GM18909 (cell line): ENCODE measurements around the gene TNFRSF1A.

Experiments
- ATAC-seq: cut with Tn5 transposase; IDR thresholded peaks from one replicate; pipeline ENCODE4 v1.9.1; 2021; ENCODE audit warnings: mild to moderate bottlenecking; ENCODE audit not compliant: unreplicated experiment, poor library complexity

TNFRSF1A gene

GRCh38 chr12:6375269-6376078 lies 33.6 kb upstream of the TNFRSF1A start, which contains the start of gene SCNN1A:
SCNN1A (minus strand) TSS chr12:6375563; CDS start chr12:6374783, 780 bp downstream.
- no peak for ATAC-seq

DNA sequence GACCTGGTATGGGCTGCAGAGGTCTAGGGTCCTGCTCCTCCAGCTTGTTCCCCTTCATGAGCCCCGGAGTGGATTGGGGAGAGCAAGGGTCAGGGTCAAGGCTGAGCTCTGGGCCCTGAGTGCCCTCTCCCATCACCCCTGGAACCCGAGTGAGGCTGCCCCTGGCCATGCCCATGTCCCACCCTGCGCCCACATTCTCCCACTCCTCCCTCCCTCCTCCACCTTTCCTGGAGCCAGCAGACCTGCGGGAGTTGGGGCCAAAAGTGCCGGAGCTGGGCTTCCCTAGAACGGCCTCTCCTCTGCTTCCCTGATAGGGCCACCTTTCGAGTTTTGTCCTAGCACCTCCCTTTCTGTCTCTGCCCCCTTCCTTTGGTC lies 32.9 kb upstream of the TNFRSF1A start:
- ATAC-seq = no peak

DNA sequence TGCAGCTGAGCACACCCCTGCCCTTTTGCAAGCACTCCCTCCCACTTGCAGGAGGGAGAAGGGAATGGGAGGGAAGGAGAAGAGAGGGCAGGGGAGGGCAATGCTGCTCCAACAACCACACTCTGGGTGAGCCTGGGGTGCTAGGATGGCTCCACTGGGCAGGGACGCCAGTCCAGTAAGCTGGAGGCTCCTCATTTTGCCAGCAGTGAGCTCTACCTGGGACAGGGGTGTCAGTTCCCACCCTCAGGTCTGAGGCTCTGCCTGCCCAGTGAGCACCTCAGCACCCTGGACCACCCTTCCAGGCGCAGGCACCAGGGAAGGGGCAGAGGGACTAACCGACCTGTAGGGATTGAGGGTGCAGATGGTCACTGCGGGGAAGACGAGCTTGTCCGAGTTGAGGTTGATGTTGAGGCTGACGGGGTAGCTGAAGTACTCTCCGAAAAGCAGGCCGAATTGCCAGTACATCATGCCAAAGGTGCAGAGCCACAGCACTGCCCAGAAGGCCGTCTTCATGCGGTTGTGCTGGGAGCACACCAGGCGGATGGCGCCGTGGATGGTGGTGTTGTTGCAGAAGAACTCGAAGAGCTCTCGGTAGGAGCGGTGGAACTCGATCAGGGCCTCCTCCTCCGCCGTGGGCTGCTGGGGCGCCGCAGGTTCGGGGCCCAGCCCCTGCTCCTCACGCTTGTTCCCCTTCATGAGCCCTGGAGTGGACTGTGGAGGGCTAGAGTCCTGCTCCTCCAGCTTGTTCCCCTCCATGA lies 32.3 kb upstream of the TNFRSF1A start:
- ATAC-seq = no peak

- ATAC-seq = no peak
Measured at GRCh38 chr12:6373022-6373787, 31.3 kb upstream of the TNFRSF1A start.

DNA sequence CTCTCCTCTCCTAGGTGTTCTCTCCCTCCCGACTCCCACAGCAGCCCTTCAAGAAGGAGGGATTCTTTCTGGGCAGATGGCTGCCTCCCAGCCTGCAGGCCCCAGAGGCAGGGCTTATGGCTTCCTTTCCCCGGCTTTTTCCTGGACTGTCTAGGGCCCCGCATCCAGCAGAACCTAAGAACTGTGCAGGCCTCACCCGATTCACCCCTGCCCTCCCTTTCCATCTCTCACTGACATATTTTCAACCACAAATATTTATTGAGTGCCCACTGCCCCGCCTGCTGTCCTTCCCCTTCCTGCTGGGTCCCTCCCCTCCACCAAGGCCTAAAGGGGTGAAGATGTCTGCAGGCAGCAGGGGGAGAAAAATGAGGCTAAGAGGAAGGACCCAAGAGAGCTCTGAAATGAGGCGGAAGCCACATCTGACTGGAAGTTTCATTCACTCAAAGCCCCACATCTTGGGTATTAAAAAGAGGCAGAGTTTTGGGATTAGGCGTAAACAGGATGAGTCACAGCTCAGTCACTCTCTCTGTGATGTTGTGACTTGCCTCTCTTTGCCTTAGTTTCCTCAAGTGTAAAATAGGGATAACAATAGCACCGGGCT lies 30.6 kb upstream of the TNFRSF1A start:
- no peak for ATAC-seq

DNA sequence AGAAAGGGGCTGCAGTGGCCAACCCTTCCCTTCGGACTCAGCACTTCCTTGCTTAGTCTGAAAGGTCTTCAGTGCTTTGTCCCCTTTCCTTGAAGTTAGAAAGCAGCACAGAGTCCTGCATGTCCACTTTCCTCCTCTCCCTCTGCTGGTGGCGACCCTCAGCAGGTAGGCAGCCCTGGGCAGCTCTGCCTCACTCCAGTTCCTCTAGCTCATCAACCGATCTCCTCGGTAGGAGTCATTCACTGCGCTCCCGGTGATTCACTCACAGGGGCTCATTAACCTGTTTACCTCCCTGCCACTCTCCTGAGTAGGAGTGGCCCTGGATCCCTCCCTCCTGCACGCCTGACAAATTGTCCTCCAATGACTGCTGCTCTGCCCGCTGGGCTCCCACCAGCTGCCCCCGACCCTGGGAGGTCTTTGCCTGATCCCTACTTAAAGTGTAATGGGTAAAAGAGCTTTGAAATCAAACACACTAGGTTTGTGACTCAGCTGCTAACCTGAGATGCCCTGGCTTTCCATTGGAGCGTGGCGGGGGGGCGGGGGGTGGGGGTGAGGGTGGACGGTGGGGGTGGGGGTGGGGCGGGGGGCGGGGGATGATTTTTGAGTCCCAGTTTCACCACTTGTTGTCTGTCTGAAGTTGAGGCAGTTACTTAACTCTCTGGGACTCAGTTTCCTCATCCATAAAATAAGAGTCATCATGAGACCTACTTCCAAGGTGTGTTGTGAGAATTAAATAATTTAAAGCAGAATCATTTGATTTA lies 29.3 kb upstream of the TNFRSF1A start:
- no peak for ATAC-seq

GRCh38 chr12:6370576-6370935 lies 28.7 kb upstream of the TNFRSF1A start:
- no peak for ATAC-seq

DNA sequence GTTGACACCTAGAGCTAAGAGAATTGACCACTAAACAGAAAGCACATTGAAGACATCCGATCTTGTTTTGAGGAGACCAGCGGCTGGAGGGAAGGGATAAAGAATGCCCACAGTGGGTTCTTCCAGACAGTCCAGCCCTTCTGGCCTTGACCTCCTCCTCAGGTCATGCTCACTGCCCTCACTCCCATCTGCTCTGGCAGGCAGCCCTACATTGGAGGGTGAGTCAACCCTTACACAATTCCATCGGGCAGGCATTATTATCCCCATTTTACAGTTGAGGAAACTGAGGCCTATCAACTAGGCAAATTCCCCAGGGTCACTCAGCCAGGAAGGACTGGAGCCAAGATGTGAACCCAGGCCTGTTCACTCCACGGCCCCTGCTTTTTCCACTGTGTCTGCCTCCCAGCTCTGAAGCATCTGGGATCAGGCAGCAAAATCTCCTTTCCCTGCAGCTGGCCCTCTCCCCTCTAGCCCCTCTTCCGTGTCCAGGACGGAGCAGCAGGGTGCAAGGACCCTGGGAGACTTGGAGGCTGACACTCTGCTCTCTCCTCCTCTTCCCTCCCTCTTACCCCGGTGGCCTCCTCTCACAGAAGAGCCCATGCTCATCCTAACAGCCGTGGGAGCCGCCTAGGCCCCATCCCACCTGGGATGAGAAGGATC lies 28.2 kb upstream of the TNFRSF1A start:
- no peak for ATAC-seq

DNA sequence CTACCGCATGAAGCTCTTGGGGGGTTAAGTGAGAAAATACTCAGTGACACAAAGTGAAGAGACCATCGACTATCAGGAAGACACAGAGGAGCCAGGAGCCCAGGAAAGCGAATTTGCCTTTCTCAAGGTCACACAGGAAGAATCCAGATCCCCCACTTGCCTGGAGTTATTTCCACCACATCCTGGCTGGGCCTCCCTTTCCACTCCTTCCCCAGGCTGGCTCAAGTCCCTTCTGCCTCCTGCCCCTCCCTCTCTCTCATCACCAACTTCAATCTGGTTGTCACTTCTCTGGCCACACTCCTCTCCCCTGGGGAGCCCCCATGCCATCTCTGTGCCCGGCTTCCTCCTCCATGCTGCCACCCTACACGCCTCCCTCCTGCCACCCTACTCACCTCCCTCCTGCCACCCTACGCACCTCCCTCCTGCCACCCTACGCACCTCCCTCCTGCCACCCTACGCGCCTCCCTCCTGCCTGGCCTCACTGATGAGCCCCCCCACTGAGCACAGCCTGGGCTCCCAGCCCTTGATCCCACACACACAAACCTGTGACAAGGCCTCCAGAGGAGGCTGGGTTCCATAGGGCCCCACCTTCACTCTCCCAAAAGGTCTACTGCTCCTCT lies 27.1 kb upstream of the TNFRSF1A start:
- no peak for ATAC-seq

DNA sequence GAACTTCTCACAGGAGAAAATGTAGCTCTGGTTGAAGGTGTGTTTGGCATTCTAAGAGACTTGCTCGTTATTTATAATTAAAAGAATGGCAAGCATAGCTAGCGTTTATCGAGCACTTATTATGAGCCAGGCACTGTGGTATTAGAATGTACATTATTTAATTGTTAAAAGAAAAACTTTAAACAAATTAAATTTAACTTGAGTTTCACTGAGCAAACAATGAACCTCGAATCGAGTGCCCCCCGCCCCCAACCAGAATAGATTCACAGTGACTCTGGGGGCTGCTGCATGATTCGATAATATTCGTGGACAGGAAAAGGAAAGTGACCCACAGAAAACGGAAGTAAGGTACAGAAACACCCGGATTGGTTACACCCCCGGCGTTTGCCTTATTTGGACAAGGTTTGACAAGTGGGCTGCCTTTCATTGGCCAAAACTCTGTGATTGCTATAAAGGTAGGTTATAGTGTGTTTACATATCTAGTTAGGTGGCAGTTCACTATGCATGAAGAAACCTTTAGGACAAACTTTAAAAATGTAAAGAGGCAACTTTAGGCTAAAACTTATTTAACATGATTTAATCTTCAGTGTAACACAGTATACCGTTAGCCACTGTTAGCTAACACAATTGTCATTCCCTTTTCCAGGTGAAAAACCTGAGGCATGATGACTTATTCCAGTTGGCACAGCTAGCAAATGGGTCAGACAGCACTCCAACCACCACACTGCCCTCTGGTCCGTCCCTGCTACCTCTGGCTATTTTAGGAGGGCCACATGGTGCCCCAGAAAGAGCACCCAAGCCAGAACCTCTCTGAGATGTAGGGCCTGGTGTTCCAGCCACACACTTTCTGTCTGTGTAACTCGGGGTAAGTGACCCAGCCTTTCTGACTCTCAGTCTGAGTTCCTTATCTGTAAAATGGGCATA lies 26.4 kb upstream of the TNFRSF1A start:
- no peak for ATAC-seq

DNA sequence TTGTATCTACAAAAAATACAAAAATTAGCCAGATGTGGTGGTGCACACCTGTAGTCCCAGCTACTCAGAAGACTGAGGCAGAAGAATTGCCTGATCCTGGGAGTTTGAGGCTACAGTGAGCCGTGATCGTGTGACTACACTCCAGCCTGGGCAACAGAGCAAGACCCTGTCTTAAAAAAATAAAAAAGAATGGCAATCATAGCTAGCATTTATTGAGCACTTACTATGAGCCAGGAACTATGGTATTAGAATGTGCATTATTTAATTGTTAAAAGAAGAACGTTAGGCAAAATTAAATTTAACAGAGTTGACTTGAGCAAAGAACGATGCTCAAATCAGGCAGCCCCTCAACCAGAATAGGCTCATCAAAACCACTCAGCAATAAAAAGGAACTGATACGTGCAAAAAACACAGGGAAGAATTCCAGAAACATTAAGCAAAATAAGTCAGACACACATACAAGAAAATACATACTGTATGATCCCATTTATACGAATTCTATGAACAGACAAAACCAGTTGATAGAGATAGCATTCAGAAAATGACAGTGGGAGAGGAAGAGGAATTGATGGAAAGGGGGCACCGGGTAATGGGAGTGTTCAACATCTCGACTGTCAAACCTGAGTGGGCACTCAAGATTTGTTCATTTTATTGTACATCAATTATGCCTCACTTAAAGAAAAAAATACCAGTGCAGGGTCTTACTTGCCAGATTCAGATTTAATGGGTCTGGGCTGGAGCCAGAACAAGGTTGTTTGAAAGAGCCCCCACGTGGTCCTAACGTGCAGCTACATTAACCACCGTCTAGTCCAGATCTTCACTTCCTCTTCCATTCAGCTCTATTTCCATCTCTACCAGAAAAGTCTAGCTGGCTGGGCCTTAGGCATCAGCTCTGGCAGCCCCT lies 25.4 kb upstream of the TNFRSF1A start:
- ATAC-seq = peak; percentile 68

DNA sequence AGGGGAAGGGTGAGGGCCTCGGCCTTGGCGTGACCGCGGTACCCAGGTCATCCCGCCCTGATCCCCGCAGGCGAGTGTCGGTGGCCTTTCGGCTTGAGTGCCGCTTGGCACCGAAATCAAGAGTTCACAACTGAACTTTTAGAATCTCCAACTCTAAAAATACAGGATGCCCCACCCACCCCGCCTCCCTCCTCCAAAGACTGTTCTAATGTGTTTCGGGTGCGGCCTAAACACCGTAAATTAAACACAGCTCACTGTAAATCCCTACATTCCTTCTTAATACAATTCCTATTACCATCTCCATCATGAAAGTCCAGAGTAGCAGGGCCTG lies 22.1 kb upstream of the TNFRSF1A start:
- no peak for ATAC-seq

DNA sequence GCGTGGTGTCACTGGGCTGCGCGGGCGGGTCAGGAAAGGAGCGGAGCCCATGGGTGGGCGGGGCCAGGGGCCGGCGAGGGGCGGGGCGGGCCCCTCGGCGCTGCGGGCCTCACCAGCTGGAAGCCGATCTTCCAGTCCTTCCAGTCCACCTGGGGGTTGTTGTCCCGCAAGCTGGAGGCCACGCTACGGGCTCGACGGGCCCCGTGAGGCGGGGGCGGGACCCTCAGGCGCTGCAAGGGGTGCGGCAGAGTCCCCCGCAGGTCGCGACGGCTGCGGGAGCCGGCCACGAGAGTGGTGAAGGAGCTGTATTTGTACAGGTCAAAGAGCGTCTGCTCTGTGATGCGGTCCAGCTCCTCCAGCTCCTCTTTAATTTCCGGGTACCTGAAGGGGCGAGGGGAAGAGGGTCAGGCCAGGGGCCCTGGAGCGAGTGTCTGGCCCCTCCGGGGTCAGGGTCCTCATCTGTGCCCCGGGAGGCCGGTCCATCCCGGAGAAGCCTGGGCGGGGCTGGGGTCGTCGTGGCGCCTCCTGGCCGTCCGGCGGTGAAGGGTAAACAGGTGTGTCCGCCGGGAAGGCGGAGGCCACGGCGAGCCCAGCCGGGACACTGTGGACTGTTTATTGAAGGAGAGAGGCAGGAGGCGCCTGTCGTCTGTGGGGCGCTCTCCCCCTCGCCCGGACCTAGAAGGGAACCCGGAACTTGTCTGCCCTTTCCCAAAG lies 21.6 kb upstream of the TNFRSF1A start:
- ATAC-seq = no peak

DNA sequence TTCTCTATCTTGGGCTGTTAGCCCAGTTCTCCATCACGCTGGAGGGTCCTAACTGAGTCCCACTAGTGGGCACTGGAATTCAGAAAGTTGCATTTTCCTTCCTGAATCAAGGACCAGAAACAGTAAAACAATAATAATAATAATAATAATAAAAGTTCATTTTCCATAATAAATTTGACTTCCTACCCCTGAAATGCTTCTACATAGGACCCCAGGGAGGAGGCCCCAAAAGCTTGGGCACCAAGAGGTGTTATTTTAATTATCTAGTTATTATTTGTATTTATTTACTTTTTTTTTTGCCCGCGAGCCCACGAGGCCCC lies 21.1 kb upstream of the TNFRSF1A start:
- no peak for ATAC-seq

GRCh38 chr12:6362403-6362802 lies 20.5 kb upstream of the TNFRSF1A start:
- ATAC-seq = no peak

DNA sequence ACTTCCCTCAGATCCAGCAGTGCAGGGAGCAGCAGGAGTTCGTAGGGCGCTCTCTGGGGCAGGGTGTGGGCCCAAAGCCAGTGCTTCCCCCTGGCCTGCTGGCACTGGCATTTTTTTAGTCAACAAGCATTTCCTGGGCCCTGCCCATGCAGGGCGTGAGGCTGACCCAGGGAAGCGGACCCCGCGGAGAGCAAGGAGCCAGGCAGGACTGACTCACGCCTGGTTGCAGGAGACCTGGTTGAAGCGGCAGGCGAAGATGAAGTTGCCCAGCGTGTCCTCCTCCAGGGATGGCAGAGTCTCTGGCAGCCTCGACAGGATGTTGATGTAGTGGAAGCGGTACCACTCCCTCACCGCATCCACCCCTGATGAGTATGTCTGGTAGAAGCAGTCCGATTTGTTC lies 20.0 kb upstream of the TNFRSF1A start:
- no peak for ATAC-seq
